ENCODE results near the gene FMNL3. TPM values are rescaled to one million over a fixed set of nuclear protein-coding genes. Genes with fewer than 3 reads are reported as not detected.
A peak's percentile ranks its signal among the peaks of the same experiment; 100 is the strongest.
"Not testable (repeated sequence)": the region's sequence is repeated elsewhere in the genome, so short reads cannot be mapped to it uniquely, and the experiment has no call there.

FMNL3 gene
- 16.0 and 19.4 TPM in 2 replicates for total RNA-seq (2014; rRNA removed; shearing (Covaris generic))

- Histone ChIP-seq H3K4me3 (ENCODE audit: insufficient read depth, low read depth, low read length) (peak within 1 kb of the TSS; percentile 91), H3K36me3 (replicated peaks; ENCODE audit: control insufficient read depth, insufficient read depth, low read length) (no peaks in the 10 kb centered on the region), H3K27me3 (ENCODE audit: control insufficient read depth, insufficient read depth, low read length) (peaks cover 14% of the 10 kb centered on the region)
- DNase-seq = peak; percentile 99
Measured at GRCh38 chr12:49707128-49707811, at the start of gene FMNL3. Gene FMNL3 (minus strand): TSS chr12:49707405. CDS start chr12:49707180, 225 bp downstream.

- Histone ChIP-seq H3K4me3 (ENCODE audit: insufficient read depth, low read depth, low read length) (no peak overlapping the region), H3K27me3 (ENCODE audit: control insufficient read depth, insufficient read depth, low read length) (no peaks in the 10 kb centered on the region), H3K36me3 (replicated peaks; ENCODE audit: control insufficient read depth, insufficient read depth, low read length) (peaks cover 19% of the 10 kb centered on the region)
- no peak for DNase-seq
Measured at GRCh38 chr12:49750996-49751393, 43.8 kb upstream of the FMNL3 start.

- no peak for DNase-seq
- Histone ChIP-seq H3K4me3 (ENCODE audit: insufficient read depth, low read depth, low read length) (no peak overlapping the region), H3K27me3 (ENCODE audit: control insufficient read depth, insufficient read depth, low read length) (no peaks in the 10 kb centered on the region), H3K36me3 (replicated peaks; ENCODE audit: control insufficient read depth, insufficient read depth, low read length) (peaks cover 16% of the 10 kb centered on the region)
Measured at GRCh38 chr12:49750027-49750995, 43.1 kb upstream of the FMNL3 start.

- no peak overlapping the region for H3K4me3 ChIP-seq (ENCODE audit: insufficient read depth, low read depth, low read length)
Measured at GRCh38 chr12:49748800-49749199, 41.6 kb upstream of the FMNL3 start.

GRCh38 chr12:49748306-49748705, 41.1 kb upstream of the FMNL3 start:
- Histone ChIP-seq H3K36me3 (replicated peaks; ENCODE audit: control insufficient read depth, insufficient read depth, low read length) (peaks cover 7% of the 10 kb centered on the region), H3K4me3 (ENCODE audit: insufficient read depth, low read depth, low read length) (no peak overlapping the region), H3K27me3 (ENCODE audit: control insufficient read depth, insufficient read depth, low read length) (no peaks in the 10 kb centered on the region)
- DNase-seq = no peak

More at GRCh38 chr12:49748800-49749199, 41.6 kb upstream of the FMNL3 start:
- Histone ChIP-seq H3K36me3 (replicated peaks; ENCODE audit: control insufficient read depth, insufficient read depth, low read length) (peaks cover 10% of the 10 kb centered on the region), H3K27me3 (ENCODE audit: control insufficient read depth, insufficient read depth, low read length) (no peaks in the 10 kb centered on the region)
- DNase-seq = no peak

GRCh38 chr12:49744363-49744885, 37.2 kb upstream of the FMNL3 start:
- no peaks in the 10 kb centered on the region for H3K27me3 ChIP-seq (ENCODE audit: control insufficient read depth, insufficient read depth, low read length)
- DNase-seq = no peak
- no peaks in the 10 kb centered on the region; the same call in 1 of the 2 replicates for H3K36me3 ChIP-seq (replicated peaks; ENCODE audit: control insufficient read depth, insufficient read depth, low read length)
- H3K4me3 ChIP-seq (ENCODE audit: insufficient read depth, low read depth, low read length) = no peak overlapping the region

GRCh38 chr12:49741882-49742620, 34.8 kb upstream of the FMNL3 start:
- Histone ChIP-seq H3K4me3 (ENCODE audit: insufficient read depth, low read depth, low read length) (peak overlapping the region; percentile 60), H3K36me3 (replicated peaks; ENCODE audit: control insufficient read depth, insufficient read depth, low read length) (no peaks in the 10 kb centered on the region; the same call in 1 of the 2 replicates), H3K27me3 (ENCODE audit: control insufficient read depth, insufficient read depth, low read length) (no peaks in the 10 kb centered on the region)
- peak; percentile 76 for DNase-seq

GRCh38 chr12:49740930-49741881, 34.0 kb upstream of the FMNL3 start, which contains the start of gene TMBIM6:
Gene TMBIM6 (plus strand): TSS chr12:49741557. CDS start chr12:49752494, 10,937 bp downstream.
- Histone ChIP-seq H3K27me3 (ENCODE audit: control insufficient read depth, insufficient read depth, low read length) (no peaks in the 10 kb centered on the region), H3K4me3 (ENCODE audit: insufficient read depth, low read depth, low read length) (peak within 1 kb of the TSS; percentile 60), H3K36me3 (replicated peaks; ENCODE audit: control insufficient read depth, insufficient read depth, low read length) (no peaks in the 10 kb centered on the region; the same call in 1 of the 2 replicates)
- peak; percentile 92 for DNase-seq

GRCh38 chr12:49740277-49740676, 33.1 kb upstream of the FMNL3 start:
- H3K4me3 ChIP-seq (ENCODE audit: insufficient read depth, low read depth, low read length); H3K27me3 ChIP-seq (ENCODE audit: control insufficient read depth, insufficient read depth, low read length); H3K36me3 ChIP-seq (replicated peaks; ENCODE audit: control insufficient read depth, insufficient read depth, low read length); DNase-seq: not testable (repeated sequence)

- DNase-seq; H3K27me3 ChIP-seq (ENCODE audit: control insufficient read depth, insufficient read depth, low read length); H3K36me3 ChIP-seq (replicated peaks; ENCODE audit: control insufficient read depth, insufficient read depth, low read length); H3K4me3 ChIP-seq (ENCODE audit: insufficient read depth, low read depth, low read length): not testable (repeated sequence)
Measured at GRCh38 chr12:49738721-49739120, 31.5 kb upstream of the FMNL3 start.

- not testable (repeated sequence) for H3K27me3 ChIP-seq (ENCODE audit: control insufficient read depth, insufficient read depth, low read length); DNase-seq; H3K4me3 ChIP-seq (ENCODE audit: insufficient read depth, low read depth, low read length); H3K36me3 ChIP-seq (replicated peaks; ENCODE audit: control insufficient read depth, insufficient read depth, low read length)
Measured at GRCh38 chr12:49734900-49735299, 27.7 kb upstream of the FMNL3 start.

- DNase-seq = peak; percentile 52
- H3K36me3 ChIP-seq (replicated peaks; ENCODE audit: control insufficient read depth, insufficient read depth, low read length) = no peaks in the 10 kb centered on the region
- no peaks in the 10 kb centered on the region for H3K27me3 ChIP-seq (ENCODE audit: control insufficient read depth, insufficient read depth, low read length)
- H3K4me3 ChIP-seq (ENCODE audit: insufficient read depth, low read depth, low read length) = no peak overlapping the region
Measured at GRCh38 chr12:49733219-49734017, 26.2 kb upstream of the FMNL3 start.

Measured in H7 (cell line).